Endothelial cell of umbilical vein (primary cell): Measurements from ENCODE around the gene HLA-DQA1. TPM values are rescaled to one million over a fixed set of nuclear protein-coding genes. Genes with fewer than 3 reads are reported as not detected.

Experiments used
- BruUV-seq: library from RNA; stranded (reverse); fragments of 400-500 nt; replicated peaks from 2 replicates; lab custom pipeline; 2021; lab: Mats Ljungman, UMichigan
- CTCF ChIA-PET: fragments of 300-600, 350-600 bp; sonication (Branson Sonifier 250); formaldehyde crosslinking; loops from one replicate; lab custom pipeline; 2021; ENCODE audit warnings: antibody characterized with exemption, inconsistent platforms; lab: Charles Lee
- POLR2A ChIA-PET: fragments of 300-600, 350-600 bp; sonication (Branson Sonifier 250); formaldehyde crosslinking; loops from one replicate; lab custom pipeline; 2021; ENCODE audit warnings: antibody characterized with exemption, inconsistent platforms; lab: Charles Lee
- DNase-seq: peaks from one replicate; pipeline ENCODE4 v3.0.0-alpha.2; 2011; ENCODE audit warnings: low read depth, low spot score
- FAIRE-seq: peaks from 2 replicates; lab custom pipeline; 2011; peaks lifted over from hg19 to GRCh38; lab: Jason Lieb, UNC
- H2AFZ ChIP-seq: 2 replicates; pipeline ENCODE4 v1.6.0; 2012; ENCODE audit warnings: low read depth, low read length, control low read depth, inconsistent platforms
- H3K27ac ChIP-seq: 2 replicates; pipeline ENCODE4 v1.5.1; 2011; ENCODE audit warnings: low read depth, mild to moderate bottlenecking, control low read depth, low read length, moderate library complexity; ENCODE audit not compliant: insufficient read depth
- H3K27me3 ChIP-seq, 2 experiments: 2 replicates each; pipeline versions ENCODE4 v1.6.0 to v1.6.1; 2011; ENCODE audit warnings: low read length in 2 of 2, mixed read lengths in 1 of 2; ENCODE audit not compliant: control insufficient read depth in 2 of 2, insufficient read depth in 2 of 2
- H3K36me3 ChIP-seq, 2 experiments: 2 replicates in 1 of 2; 3 replicates in 1 of 2; pipeline ENCODE4 v1.5.1; 2011; ENCODE audit warnings: low read length in 2 of 2, mild to moderate bottlenecking in 1 of 2, moderate library complexity in 1 of 2; ENCODE audit not compliant: control insufficient read depth in 2 of 2, insufficient read depth in 2 of 2; ENCODE audit errors: extremely low read depth in 1 of 2
- H3K4me1 ChIP-seq: 3 replicates; pipeline ENCODE4 v1.5.1; 2011; ENCODE audit warnings: mild to moderate bottlenecking, low read length; ENCODE audit not compliant: control insufficient read depth, insufficient read depth; ENCODE audit errors: extremely low read depth
- H3K4me2 ChIP-seq: 2 replicates; pipeline ENCODE4 v1.6.1; 2011; ENCODE audit warnings: low read length, control low read depth, mixed read lengths; ENCODE audit not compliant: insufficient read depth
- H3K4me3 ChIP-seq, 3 experiments: fragments of 200-600 bp in 1 of 3; sonication (generic), shearing (Covaris generic) in 1 of 3; replicated peaks in 1 of 3; 2 replicates each; pipeline ENCODE4 v1.5.1; 2011 to 2016; ENCODE audit warnings: control low read depth in 3 of 3, low read length in 3 of 3, mild to moderate bottlenecking in 2 of 3, inconsistent platforms in 1 of 3, low read depth in 1 of 3, moderate library complexity in 1 of 3; ENCODE audit not compliant: insufficient read depth in 1 of 3
- H3K79me2 ChIP-seq: 2 replicates; pipeline ENCODE4 v1.6.0; 2012; ENCODE audit warnings: low read length, inconsistent platforms; ENCODE audit not compliant: control insufficient read depth, insufficient read depth
- H3K9ac ChIP-seq: replicated peaks from 2 replicates; pipeline ENCODE3; 2011; ENCODE audit warnings: low read length, control low read depth; ENCODE audit not compliant: insufficient read depth; ENCODE audit errors: extremely low read depth
- H3K9me1 ChIP-seq: replicated peaks from 3 replicates; pipeline ENCODE4 v1.6.0; 2011; ENCODE audit warnings: mild to moderate bottlenecking, low read length; ENCODE audit not compliant: control insufficient read depth, insufficient read depth; ENCODE audit errors: extremely low read depth
- H3K9me3 ChIP-seq: replicated peaks from 2 replicates; pipeline ENCODE4 v1.5.1; 2012; ENCODE audit warnings: low read length, inconsistent platforms; ENCODE audit not compliant: control insufficient read depth, insufficient read depth
- H4K20me1 ChIP-seq: replicated peaks from 2 replicates; pipeline ENCODE3; 2011; ENCODE audit warnings: mild to moderate bottlenecking, low read length; ENCODE audit not compliant: control insufficient read depth, insufficient read depth; ENCODE audit errors: extremely low read depth
- CTCF ChIP-seq, 2 donors: IDR thresholded peaks; 1 replicate in 1 of 2; 2 replicates in 1 of 2; pipeline ENCODE4 v1.5.1; 2011; ENCODE audit warnings: low read length in 2 of 2, mild to moderate bottlenecking in 2 of 2, moderate library complexity in 2 of 2, control low read depth in 1 of 2, inconsistent platforms in 1 of 2, low read depth in 1 of 2; ENCODE audit not compliant: insufficient read depth in 1 of 2; ENCODE audit errors: extremely low read depth in 1 of 2
- EZH2 ChIP-seq: IDR thresholded peaks from 2 replicates; pipeline ENCODE4 v1.6.1; 2012; ENCODE audit warnings: borderline replicate concordance, low read depth, mild to moderate bottlenecking, moderate library complexity, low read length, inconsistent platforms; ENCODE audit not compliant: severe bottlenecking
- FOS ChIP-seq: IDR thresholded peaks from 2 replicates; pipeline ENCODE4 v1.6.1; 2011; ENCODE audit warnings: mild to moderate bottlenecking, low read length, moderate library complexity, borderline replicate concordance; ENCODE audit not compliant: insufficient read depth
- GATA2 ChIP-seq: IDR thresholded peaks from 2 replicates; pipeline ENCODE4 v1.7.0; 2011; ENCODE audit warnings: low read depth, mild to moderate bottlenecking, moderate library complexity, mixed read lengths, low read length; ENCODE audit not compliant: insufficient read length, insufficient read depth
- JUN ChIP-seq: IDR thresholded peaks from 2 replicates; pipeline ENCODE4 v1.6.1; 2011; ENCODE audit warnings: borderline replicate concordance, low read depth; ENCODE audit not compliant: insufficient read length, insufficient read depth
- MAX ChIP-seq: IDR thresholded peaks from 2 replicates; pipeline ENCODE4 v1.6.1; 2011; ENCODE audit not compliant: insufficient read depth, insufficient read length
- MYC ChIP-seq: IDR thresholded peaks from one replicate; pipeline ENCODE4 v1.6.1; 2011; ENCODE audit warnings: mild to moderate bottlenecking, low read depth, low read length
- POLR2A ChIP-seq: IDR thresholded peaks from 2 replicates; pipeline ENCODE4 v1.6.1; 2012; ENCODE audit warnings: low read depth, mild to moderate bottlenecking, control low read depth, low read length
- POLR2AphosphoS5 ChIP-seq: IDR thresholded peaks from 2 replicates; pipeline ENCODE4 v1.6.1; 2012; ENCODE audit warnings: low read depth, mild to moderate bottlenecking, control low read depth, low read length, moderate library complexity; ENCODE audit not compliant: insufficient read depth
- dilution Hi-C: fragments of 300-500 bp; cut with MboI; formaldehyde crosslinking; loops from one replicate; pipeline ENCODE4 v1.15.0; 2019; ENCODE audit warnings: low sequenced_read_pairs; ENCODE audit not compliant: extremely low pct_ligation_motif_present
- intact Hi-C: fragments of 100-400 bp; cut with micrococcal nuclease; formaldehyde crosslinking; loops from one replicate; pipeline ENCODE4 v1.10.0; 2022
- polyA plus RNA-seq, 4 experiments: library from polyadenylated mRNA; depleted of rRNA in 3 of 4; stranded (reverse) in 3 of 4; unstranded in 1 of 4; fragments of >200 nt; gene quantifications; 2 replicates each; pipeline versions ENCODE4 v1.2.1 to v1.2.3, GENCODE V29; 2011 to 2012; ENCODE audit warnings: missing spikeins in 1 of 4
- total RNA-seq: library from RNA; stranded (reverse); gene quantifications from 2 replicates; pipeline ENCODE4 v1.2.3, GENCODE V29; 2021

Gene HLA-DQA1
- total and polyA plus RNA-seq, 2 donors (not counting 3 experiments of a cell fraction or from before 2014, with no cell fraction given): not detected

- H3K9me1 ChIP-seq: no peaks in the 10 kb centered on the region
- FAIRE-seq: no peak
- intact Hi-C loops: no loop called here
- H3K4me1 ChIP-seq: no peaks in the 10 kb centered on the region
- H3K79me2 ChIP-seq: no peaks in the 10 kb centered on the region
- TF ChIP-seq POLR2AphosphoS5 (no peak), FOS (no peak), GATA2 (no peak), MYC (no peak)
- no peak for DNase-seq
- no peak overlapping the region for H3K4me3 ChIP-seq
- no peaks in the 10 kb centered on the region for H3K27me3 ChIP-seq
- no peaks in the 10 kb centered on the region for H3K9me3 ChIP-seq
- H3K4me2 ChIP-seq: no peak overlapping the region
- no peak overlapping the region for H3K9ac ChIP-seq
- H3K27ac ChIP-seq: no peak overlapping the region
- no TSS peak for BruUV-seq
- ChIA-PET CTCF (no interaction called here), POLR2A (no interaction called here)
- no peak overlapping the region for H2AFZ ChIP-seq
- dilution Hi-C loops: no loop called here
- no peaks in the 10 kb centered on the region for H4K20me1 ChIP-seq
- H3K36me3 ChIP-seq: no peaks in the 10 kb centered on the region
Observed at GRCh38 chr6:32659856-32660595, 22.8 kb downstream of the HLA-DQA1 start.

- Histone ChIP-seq H3K9me3 (no peaks in the 10 kb centered on the region), H3K27ac (no peak overlapping the region), H3K9me1 (no peaks in the 10 kb centered on the region), H3K9ac (no peak overlapping the region), H3K4me1 (no peaks in the 10 kb centered on the region), H4K20me1 (no peaks in the 10 kb centered on the region), H3K27me3 (peaks cover 1 to 12% of the 10 kb centered on the region in 2 experiments), H3K36me3 (no peaks in the 10 kb centered on the region), H2AFZ (no peak overlapping the region), H3K79me2 (no peaks in the 10 kb centered on the region), H3K4me2 (no peak overlapping the region), H3K4me3 (no peak overlapping the region)
- CTCF ChIA-PET: interaction anchor here (0.5 kb wide), 1 partner anchor 10 kb away, joined by 3 read pairs; no protein-coding TSS in a partner anchor
- no peak for TF ChIP-seq CTCF (IDR thresholded peaks at IDR 0.05; ENCODE audit: extremely low read depth in 1 of 2, insufficient read depth in 1 of 2, low read depth in 1 of 2, low read length in 2 of 2)
- TF ChIP-seq JUN: no peak
- TF ChIP-seq GATA2: no peak
- no peak for TF ChIP-seq EZH2
- TF ChIP-seq MYC: no peak
- TF ChIP-seq FOS: no peak
- no peak for TF ChIP-seq MAX
- TF ChIP-seq POLR2AphosphoS5: no peak
- TF ChIP-seq POLR2A: no peak
- no TSS peak for BruUV-seq
- POLR2A ChIA-PET: no interaction called here
- no peak for FAIRE-seq
- intact Hi-C loops (no loop called here), dilution Hi-C loops (no loop called here)
- no peak for DNase-seq
Observed at GRCh38 chr6:32662099-32662498, 24.9 kb downstream of the HLA-DQA1 start.
